ENCODE data around the gene TMEM59L. TPM values are rescaled to one million over a fixed set of nuclear protein-coding genes. Genes with fewer than 3 reads are reported as not detected.

TMEM59L gene
- total RNA-seq, 1 experiment from 2014 or later = 0.61 TPM

- DNase-seq (ENCODE audit: low read depth) = no peak
Measured at GRCh38 chr19:18656337-18657086, 43.8 kb downstream of the TMEM59L start.

- DNase-seq (ENCODE audit: low read depth) = peak; percentile 50
Measured at GRCh38 chr19:18657590-18658365, 45.1 kb downstream of the TMEM59L start.

GRCh38 chr19:18658366-18658855 is 45.7 kb downstream of the TMEM59L start:
- no peak for DNase-seq (ENCODE audit: low read depth)

DNA sequence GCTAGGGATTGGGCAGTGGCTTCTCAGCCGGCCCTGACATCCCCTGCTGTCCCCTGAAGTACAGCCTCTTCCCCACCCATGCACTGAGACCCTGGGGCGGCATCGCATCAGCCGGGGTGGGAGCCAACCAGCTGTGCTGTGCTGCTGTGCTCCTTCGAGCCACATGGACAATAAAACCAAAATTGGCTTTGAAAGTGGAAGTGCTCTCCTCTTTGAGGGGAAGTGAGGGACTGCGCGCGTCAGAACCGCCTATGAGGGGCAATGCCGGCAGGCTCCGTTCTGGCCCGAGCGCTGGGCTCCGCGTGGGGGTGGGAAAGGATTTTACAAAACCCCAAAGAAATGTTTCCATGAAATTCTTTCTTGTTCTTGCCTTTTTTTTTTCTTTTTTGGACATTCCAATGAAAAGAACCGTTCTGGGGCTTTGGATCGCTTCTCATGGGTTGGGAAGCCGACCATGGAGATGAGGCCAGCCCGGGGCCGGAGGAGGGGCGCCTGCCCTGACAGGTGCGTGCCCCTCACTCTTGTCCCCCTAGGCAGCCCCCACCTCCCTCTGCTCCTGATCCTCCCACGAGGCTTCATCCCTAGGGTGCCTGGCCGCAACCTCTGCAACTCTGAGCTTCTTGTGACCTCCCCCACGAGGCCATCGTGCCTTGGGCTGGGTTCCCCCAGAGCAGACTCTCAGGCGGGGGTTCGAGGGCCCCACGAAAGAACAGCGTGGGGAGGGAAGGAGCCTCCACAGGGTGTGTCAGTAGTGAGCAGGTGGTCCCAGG is 46.8 kb downstream of the TMEM59L start:
- no peak for DNase-seq (ENCODE audit: low read depth)

DNA sequence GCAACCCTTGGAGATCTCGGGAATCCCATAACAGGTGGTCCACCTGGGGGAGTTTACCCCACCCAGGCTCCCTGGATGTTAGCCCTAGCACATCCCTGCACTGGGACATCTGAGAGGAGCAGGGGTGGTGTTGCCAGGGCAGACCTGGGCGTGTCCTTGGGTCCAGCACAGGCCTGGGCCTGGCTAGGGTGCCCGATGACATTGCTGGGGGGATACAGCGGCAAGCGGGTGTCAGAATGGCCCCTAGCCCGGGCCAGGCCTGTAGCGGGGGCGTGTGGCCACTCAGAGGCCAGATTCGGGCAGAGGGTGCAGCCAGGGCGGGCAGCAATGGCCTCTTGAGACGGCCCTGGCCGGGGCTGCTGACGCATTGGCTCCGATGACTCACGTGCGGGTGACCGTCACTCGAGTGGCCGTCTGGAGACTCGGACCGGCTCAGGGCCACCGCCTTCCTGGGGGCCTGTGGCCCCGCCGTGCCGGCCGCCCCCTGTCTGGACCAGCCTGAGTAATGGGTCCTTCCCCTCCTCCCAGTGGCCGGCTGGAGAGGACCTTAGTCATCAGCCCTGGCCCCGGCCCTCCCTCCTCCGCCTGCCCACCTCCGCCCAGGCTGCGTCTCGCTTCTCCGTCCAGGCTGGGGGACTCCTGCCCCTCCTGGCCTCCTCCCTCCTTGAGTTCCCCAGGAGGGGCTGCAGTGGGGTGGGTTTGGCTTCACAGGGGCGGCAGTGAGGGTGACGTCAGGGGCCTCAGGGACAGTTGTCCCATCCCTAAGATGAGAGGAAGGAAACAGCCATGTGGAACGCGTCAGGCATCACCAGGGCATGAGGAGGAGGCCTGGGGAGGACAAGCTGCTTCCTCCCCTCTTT is 47.6 kb downstream of the TMEM59L start:
- peak; percentile 72 for DNase-seq (ENCODE audit: low read depth)

DNA sequence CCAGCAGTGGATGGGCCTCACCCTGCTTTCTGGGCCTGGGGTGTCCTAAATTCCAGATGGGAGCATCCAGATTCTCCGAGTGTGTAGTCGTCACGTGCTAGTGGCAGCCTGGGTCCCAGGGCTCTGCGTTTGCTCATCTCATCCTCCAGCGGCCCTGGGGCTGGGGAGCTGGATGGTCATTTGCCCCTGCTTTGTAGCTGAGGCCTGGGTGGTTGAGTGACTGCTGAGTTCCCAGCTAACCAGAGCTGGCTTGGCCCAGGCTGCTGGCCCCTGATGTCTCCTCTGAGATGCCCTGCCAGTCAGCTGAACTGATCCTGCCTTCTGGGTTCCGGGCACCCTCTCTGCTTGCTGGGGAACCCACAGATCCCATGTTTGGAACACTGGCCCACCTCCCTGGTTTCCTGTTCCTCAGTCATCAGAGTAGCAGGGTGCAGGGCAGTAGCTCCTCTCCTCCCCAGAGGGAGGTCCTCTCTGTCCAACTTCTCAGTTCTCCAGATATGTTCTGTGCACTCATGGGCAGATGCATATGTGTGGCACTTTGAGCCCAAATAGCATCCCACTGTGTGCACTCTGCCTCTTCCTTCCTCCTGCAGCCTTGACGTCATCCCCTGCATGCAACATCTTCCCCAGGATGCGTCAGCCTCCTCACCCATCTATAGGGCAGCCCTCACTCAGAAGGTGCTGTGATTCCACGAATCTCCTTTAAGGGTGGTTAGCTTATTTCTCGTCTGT is 48.4 kb downstream of the TMEM59L start:
- no peak for DNase-seq (ENCODE audit: low read depth)

GRCh38 chr19:18662972-18663732 is 50.5 kb downstream of the TMEM59L start:
- DNase-seq (ENCODE audit: low read depth) = no peak

DNA sequence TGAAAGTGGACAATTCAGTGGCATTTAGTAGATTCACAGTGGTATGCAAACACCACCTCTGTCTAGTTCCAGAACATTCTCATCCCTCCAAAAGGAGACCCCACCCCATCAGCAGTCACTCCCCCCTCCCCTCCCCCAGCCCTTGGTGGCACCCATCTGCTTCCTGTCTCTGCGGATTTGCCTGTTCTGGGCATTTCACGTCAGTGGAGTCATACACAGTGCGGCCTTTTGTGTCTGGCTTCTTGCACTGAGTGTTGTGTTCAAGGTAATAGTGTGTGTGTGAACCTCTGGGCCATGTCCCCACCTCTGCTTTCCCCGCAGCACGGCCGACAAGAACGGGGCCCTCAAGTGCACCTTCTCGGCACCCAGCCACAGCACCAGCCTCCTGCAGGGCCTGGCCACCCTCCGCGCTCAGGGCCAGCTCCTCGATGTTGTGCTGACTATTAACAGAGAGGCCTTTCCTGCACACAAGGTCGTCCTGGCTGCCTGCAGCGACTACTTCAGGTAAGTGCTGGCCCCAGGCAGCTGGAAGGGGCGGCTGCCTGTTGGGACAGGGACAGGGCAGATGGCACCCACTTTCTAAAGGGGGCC is 51.4 kb downstream of the TMEM59L start:
- no peak for DNase-seq (ENCODE audit: low read depth)

DNA sequence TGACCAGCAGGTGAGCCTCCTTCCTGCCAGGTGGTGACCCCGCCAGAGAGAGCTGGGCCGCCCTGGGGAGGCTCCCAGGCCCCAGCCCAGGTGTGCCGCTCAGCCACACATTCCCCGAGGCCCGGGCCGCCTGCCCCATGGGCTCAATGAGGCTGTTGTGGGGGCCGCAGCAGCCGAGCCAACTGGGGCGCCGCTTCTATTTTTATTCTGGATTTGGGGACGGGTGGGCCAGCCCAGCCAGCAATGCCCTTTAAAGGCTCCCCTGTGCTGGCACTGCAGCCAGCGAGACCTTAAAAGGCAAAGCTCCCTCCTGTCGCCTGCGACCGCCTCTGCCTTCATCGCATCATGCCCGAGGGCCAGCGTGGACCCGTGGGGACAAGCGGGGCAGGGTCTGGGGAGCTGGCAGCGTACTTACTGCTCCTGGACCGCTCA is 53.1 kb downstream of the TMEM59L start:
- DNase-seq (ENCODE audit: low read depth) = no peak

DNA sequence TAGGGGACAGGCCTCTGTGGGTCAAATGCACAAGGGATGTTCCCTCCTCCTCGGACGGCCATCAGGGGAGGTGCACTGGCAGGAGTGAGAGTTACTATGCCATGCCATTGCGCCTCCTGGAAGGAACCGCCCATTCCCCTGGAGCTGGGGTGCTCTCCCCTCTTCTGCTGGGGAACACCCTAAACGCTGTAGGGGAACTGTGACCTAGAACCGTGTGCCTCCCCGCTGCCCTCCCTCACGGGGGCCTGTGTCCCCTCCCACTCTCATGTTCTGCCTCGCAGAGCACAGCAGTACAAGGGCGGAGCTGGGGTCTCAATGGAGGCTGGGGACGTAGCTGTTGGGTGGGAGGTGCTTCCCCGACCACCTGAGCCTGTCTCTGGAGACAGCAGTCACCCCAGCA is 53.6 kb downstream of the TMEM59L start:
- no peak for DNase-seq (ENCODE audit: low read depth)

- no peak for DNase-seq (ENCODE audit: low read depth)
Measured at GRCh38 chr19:18666784-18667183, 54.1 kb downstream of the TMEM59L start.

DNA sequence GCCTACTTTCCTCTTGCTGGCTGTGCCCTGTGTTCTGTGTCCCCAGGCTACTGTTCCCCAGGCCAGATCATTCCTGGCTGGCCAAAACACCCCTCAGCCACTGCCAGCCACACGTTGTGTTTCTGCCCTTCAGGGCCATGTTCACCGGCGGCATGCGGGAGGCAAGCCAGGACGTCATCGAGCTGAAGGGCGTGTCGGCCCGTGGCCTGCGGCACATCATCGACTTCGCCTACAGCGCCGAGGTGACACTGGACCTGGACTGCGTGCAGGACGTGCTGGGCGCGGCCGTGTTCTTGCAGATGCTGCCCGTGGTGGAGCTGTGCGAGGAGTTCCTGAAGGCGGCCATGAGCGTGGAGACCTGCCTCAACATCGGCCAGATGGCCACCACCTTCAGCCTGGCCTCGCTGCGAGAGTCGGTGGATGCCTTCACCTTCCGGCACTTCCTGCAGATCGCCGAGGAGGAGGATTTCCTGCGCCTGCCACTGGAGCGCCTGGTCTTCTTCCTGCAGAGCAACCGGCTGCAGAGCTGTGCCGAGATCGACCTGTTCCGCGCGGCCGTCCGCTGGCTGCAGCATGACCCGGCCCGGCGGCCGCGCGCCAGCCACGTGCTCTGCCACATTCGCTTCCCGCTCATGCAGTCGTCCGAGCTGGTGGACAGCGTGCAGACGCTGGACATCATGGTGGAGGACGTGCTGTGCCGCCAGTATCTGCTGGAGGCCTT is 55.0 kb downstream of the TMEM59L start:
- DNase-seq (ENCODE audit: low read depth) = no peak

DNA sequence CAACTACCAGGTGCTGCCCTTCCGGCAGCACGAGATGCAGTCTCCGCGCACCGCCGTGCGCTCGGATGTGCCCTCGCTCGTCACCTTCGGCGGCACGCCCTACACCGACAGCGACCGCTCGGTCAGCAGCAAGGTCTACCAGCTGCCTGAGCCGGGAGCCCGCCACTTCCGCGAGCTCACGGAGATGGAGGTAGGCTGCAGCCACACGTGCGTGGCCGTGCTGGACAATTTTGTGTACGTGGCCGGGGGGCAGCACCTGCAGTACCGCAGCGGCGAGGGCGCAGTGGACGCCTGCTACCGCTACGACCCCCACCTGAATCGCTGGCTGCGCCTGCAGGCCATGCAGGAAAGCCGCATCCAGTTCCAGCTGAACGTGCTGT is 55.6 kb downstream of the TMEM59L start:
- no peak for DNase-seq (ENCODE audit: low read depth)

GRCh38 chr19:18668744-18669523 is 56.3 kb downstream of the TMEM59L start:
- no peak for DNase-seq (ENCODE audit: low read depth)

DNA sequence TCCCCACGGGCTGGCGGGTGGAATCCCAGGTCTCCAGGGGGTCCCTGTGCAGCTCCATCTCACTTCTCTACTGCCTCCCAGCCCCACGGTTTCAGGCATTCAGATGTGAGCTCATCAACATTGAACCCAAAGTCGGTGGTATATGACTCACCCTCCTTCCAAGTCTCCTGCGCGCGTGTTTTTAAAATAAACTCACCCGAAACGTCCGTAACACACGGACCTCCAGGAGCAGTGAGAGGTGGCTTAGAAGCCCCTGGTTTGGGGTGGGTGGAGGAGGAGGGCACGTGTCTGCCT is 56.8 kb downstream of the TMEM59L start:
- no peak for DNase-seq (ENCODE audit: low read depth)

GRCh38 chr19:18669883-18670282 is 57.2 kb downstream of the TMEM59L start:
- no peak for DNase-seq (ENCODE audit: low read depth)

- DNase-seq (ENCODE audit: low read depth) = no peak
Measured at GRCh38 chr19:18670312-18670711, 57.6 kb downstream of the TMEM59L start.
